GM20431 (cell line): ENCODE measurements around the gene STK33.
"Not testable (repeated sequence)": the region's sequence is repeated elsewhere in the genome, so short reads cannot be mapped to it uniquely, and the experiment has no call there.

ENCODE experiments used
- in situ Hi-C: fragments of 300-500 bp; cut with MseI, MboI; formaldehyde crosslinking; loops from one replicate; pipeline ENCODE4 v1.15.0; 2020; ENCODE audit warnings: low sequenced_read_pairs; ENCODE audit not compliant: unreplicated experiment

The STK33 gene

DNA sequence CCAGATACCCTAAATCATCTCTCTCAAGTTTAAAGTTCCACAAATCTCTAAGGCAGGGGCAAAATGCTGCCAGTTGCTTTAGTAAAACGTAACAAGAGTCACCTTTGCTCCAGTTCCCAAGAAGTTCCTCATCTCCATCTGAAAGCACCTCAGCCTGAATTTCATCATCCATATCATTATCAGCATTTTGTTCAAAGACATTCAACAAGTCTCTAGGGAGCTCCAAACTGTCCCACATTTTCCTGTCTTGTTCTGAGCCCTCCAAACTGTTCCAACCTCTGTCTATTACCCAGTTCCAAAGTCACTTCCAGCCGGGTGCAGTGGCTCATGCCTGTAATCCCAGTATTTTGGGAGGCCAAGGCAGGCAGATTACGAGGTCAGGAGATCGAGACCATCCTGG, 126.7 kb downstream of the STK33 start:
- in situ Hi-C loops: not testable (repeated sequence)

GRCh38 chr11:8466884-8467283, 127.1 kb downstream of the STK33 start:
- in situ Hi-C loops: not testable (repeated sequence)

GRCh38 chr11:8459711-8460399, 134.2 kb downstream of the STK33 start:
- in situ Hi-C loops: no loop called here

DNA sequence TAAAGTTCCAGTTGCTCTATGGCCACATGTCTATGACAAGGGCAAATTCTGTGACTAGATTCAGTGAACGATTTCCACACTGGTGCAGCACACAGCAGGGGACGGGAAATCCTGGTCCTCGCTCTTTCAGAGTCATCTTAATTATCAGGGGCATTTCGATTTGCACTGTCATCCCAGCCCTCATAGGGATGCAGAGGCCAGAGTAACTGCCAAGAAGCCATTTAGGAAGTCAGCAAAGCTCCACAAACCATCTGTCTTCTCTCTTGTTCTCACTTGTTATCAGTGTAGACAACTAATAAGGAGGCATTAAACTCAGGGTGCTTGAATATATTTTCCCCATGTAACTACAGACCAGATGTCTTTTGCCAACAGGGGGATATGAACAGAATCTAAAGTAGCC, 151.7 kb downstream of the STK33 start:
- in situ Hi-C loops: no loop called here

DNA sequence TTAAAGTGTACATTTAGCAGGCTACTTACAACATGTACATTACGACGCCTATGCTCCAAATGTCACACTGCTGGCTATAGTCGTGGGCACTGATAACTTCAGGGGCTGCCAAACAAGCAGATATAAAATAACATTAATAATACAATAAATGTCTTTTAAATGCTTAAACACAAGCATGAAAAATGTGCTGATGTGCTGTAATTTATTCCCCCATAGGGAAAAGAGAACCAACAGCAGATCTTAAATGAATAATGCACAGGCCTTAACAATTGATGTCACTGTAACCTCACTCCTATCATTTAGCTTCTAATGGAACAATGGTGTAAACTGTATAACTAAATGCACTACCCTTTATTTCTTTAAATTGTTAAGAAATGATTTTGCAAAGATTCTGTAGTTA, 153.4 kb downstream of the STK33 start:
- in situ Hi-C loops: no loop called here

- in situ Hi-C loops: no loop called here
Measured at GRCh38 chr11:8429483-8429882, 164.5 kb downstream of the STK33 start.

DNA sequence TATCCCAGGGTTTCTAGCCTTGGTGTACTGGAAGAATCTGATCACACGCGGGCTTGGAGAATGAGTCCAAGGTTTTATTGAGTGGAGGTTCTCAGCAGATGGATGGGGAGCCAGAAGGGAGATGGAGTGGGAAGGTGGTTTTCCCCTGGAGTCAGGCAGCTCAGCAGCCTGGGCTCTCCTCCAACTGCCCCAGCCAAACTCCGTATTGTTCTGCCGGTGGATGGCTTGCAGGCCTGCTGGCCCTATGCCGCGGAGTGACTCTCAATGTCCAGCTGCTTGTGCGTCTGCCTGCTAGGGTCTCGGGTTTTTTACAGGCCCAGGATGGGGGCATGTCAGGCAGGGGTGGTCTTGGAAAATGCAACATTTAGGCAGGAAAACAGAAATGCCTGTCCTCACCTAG, 168.0 kb downstream of the STK33 start:
- in situ Hi-C loops: no loop called here

- in situ Hi-C loops: no loop called here
Measured at GRCh38 chr11:8415195-8415594, 178.8 kb downstream of the STK33 start.

GRCh38 chr11:8408151-8408941, 185.7 kb downstream of the STK33 start:
- in situ Hi-C loops: no loop called here

DNA sequence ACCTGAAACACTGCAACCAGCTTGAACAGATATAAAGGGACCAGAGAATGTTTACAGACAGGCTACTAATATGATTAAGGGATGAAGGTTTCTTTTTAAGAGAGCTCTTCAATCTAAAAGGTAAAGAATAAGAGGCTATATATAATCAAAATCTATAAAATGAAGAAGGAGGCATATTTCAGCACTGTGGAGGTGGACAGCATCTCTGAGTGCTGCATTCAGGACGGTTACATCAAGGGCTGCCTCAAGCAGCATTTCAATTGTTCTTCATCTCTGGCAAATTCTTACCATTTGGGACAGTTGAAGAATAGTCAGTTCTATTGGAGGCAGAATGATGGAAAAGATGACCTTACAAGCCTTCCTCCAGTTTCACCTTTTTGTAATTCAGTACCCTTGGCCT, 190.7 kb downstream of the STK33 start:
- in situ Hi-C loops: no loop called here

DNA sequence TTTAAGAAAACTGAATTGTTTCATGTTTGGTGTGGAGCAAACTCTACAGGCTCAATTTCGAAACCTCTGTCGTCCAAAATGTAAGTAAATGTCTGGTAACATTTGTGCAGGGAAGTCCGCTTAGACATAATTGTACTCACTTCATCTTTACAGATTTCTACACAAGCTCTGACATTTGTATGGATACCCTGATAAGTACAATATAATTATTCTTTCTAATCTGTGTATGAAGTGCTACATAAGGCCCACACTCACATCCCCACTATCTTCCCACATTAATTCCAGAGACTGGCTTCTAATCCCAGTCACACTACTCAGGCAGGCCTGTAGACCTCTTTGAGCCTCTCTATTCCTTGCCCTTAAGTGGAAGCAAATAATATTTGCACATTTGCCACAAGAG, 201.1 kb downstream of the STK33 start:
- in situ Hi-C loops: no loop called here

DNA sequence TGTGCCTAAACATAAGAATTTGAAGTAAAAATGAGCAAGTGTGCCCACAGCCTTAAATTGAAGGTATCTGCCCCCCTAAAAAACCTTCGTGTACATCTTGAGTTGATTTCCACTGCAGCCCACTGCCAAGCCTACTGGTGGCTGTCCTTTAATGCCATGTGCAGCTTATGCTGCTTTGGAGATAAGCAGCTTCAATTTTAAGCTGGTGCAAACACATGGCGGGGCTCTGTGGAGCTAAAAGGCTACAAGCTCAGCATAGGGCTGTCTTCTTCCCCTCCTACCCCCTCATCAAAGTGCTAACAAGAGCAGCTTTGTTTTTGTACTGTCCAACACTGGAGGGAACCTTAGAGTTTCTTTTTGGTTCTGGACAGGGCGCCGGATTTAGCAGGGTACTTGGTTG, 201.9 kb downstream of the STK33 start:
- in situ Hi-C loops: no loop called here

GRCh38 chr11:8390851-8391612, 203.0 kb downstream of the STK33 start:
- in situ Hi-C loops: no loop called here

DNA sequence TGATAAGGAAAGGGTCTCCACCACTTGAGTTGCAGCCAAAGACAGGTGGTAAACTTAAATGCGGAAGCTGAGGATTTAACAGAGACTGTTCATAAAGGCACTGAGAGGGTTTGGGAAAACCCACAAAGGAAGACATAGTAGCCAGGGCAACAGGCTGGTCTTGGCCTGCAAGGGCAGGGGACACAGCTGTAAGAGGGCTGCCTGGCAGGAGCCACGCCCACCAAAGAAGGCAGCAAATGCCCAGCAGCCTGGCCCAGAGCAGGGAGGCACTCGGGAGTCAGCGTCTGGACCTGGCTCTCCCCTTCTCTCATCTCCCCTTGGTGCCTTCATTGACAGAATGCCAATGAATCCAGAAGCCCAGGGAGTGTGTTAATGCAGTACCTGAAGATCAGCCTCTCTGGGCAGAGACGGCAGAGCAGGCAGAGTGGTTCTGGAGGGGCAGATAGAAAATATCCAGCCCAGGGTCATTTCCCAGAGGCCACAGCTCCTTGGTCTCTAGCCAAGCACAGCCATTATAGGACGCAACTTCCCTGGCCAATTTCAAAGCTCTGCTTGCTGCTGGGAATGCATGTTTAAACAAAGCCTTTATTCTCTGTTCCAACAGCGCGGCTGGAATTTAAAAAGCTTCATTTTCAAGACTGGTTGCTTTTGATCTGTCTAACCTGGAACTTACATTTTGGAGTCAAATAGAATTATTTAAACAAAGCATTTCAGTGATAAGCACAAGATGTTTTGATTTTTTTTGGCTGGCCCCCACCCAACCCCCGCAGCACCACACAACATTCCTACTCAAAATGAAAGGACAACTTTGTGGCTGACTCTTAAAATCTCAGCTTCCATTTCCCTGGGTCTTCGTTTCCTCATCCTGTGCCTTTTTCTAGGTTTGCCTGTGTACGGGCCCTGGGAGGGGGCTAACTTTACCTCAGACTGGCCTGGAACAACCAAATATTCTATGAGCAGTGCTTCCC, 204.7 kb downstream of the STK33 start:
- in situ Hi-C loops: no loop called here

- in situ Hi-C loops: no loop called here
Measured at GRCh38 chr11:8387693-8388092, 206.3 kb downstream of the STK33 start.

GRCh38 chr11:8387141-8387540, 206.9 kb downstream of the STK33 start:
- in situ Hi-C loops: no loop called here

DNA sequence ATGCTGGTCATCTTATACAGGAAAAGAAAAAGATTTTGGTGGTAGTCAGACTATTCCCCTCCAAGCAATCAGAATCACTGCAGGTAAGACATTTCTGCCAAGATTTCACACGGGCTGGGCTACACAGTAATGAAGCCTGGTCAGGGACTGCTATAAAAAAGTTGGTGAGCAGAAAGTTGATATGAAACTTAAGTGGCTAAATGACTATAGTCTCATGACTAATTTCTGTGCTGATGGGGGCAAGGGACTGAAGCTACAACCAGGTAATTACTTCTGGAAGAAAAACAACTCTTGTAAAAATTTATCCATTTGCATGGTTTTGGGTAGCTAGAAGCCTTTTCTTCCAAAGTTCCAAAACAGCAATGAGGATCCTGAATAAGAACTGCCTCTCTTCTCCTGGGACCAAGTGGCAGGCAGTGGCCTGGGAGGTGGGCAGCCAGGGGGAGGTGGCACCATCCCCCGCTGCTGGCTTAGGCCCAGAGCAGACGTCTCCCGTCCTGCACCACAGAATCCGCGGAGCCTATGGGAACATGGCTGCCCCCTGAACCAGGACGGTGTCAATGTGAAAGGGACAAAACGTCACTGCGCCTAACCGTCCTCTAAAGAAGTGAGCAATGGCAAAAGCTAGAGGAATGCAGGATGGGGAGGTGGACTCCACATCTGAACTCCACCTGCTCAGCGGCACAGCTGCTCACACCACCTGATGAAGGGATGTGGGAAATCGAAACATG, 207.7 kb downstream of the STK33 start:
- in situ Hi-C loops: no loop called here

DNA sequence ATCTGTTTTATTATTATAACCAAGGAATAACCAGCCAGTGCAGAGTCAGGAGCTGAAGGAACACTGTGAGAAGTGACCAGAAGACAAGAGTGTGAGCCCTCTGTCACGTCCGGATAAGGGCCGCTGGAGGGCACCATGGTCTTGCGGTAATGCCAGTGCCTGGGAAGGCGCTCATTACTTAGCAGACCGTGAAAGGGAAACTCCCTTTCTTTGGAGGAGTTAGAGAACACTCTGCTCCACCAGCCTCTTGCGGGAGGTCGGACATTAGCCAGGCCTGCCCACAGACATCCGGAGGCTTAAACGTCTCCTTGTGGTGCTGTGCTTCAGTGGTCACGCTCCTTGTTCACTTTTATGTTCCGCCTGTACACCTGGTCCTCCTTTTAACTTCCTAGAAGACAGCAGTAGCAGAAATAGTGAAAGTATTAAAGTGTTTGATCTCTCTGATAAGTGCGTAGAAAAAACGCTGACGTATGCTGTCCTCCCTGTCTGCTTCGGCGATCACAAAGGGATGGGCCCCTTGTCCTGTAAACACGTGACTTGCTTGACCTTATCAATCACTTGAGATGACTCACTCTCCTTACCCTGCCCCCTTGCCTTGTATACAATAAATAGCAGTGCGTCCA, 209.7 kb downstream of the STK33 start:
- in situ Hi-C loops: no loop called here

DNA sequence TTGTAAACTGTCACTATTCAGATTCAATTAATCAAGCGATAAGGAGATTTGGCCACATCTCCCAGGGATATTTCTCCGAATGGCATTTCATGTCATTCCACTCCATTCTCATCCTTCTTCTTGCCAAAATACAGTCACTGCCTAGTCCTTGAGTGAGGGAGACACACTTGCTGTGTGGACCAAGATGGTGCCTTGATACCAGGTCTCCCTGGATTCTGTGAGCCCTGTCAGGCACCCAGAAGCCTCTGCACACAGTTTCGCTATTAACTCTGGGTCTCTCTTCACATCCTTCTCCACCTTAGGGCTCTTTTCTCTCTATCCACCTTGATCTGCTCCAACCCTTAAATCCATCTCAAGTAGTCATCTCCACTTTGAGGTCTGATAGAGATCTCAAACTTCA, 210.4 kb downstream of the STK33 start:
- in situ Hi-C loops: no loop called here
